OCI-LY3 (cell line): ENCODE measurements around the gene YBX1.

Source experiments
- H2AFZ ChIP-seq: fragments of 200-600, 300-600 bp; shearing (Covaris generic); 2 replicates; pipeline ENCODE4 v1.6.0; 2014; ENCODE audit warnings: antibody characterized with exemption, low read depth, low read length
- H3K27ac ChIP-seq: fragments of 200-600, 300-600 bp; sonication (generic); 2 replicates; pipeline ENCODE4 v1.5.1; 2014; ENCODE audit warnings: mild to moderate bottlenecking, low read length, moderate library complexity, mixed read lengths
- H3K27me3 ChIP-seq: fragments of 200-600, 300-600 bp; sonication (generic); 2 replicates; pipeline ENCODE4 v1.6.1; 2014; ENCODE audit warnings: low read depth, low read length, mixed read lengths
- H3K36me3 ChIP-seq: fragments of 200-600, 300-600 bp; sonication (generic); replicated peaks from 2 replicates; pipeline ENCODE3; 2014; ENCODE audit warnings: low read depth, low read length, mixed read lengths
- H3K4me1 ChIP-seq: fragments of 300-600, 200-600 bp; sonication (generic); 2 replicates; pipeline ENCODE4 v1.6.1; 2014; ENCODE audit warnings: low read length, mixed read lengths
- H3K4me2 ChIP-seq: fragments of 200-600, 300-600 bp; sonication (generic); 2 replicates; pipeline ENCODE4 v1.6.1; 2014; ENCODE audit warnings: low read length, mixed read lengths
- H3K4me3 ChIP-seq: fragments of 300-600, 200-600 bp; sonication (generic); 2 replicates; pipeline ENCODE4 v1.5.1; 2014; ENCODE audit warnings: antibody characterized with exemption, mild to moderate bottlenecking, low read length, moderate library complexity
- H3K79me2 ChIP-seq: fragments of 300-600, 200-600 bp; shearing (Covaris generic); 2 replicates; pipeline ENCODE4 v1.6.1; 2014; ENCODE audit warnings: mild to moderate bottlenecking, low read length, mixed read lengths
- H3K9ac ChIP-seq: fragments of 300-600, 200-600 bp; shearing (Covaris generic); 2 replicates; pipeline ENCODE4 v1.6.0; 2014; ENCODE audit warnings: mild to moderate bottlenecking, low read length, moderate library complexity
- H3K9me3 ChIP-seq: fragments of 200-600, 300-600 bp; shearing (Covaris generic); 2 replicates; pipeline ENCODE4 v1.6.1; 2014; ENCODE audit warnings: low read length, mixed read lengths; ENCODE audit not compliant: insufficient read depth
- H4K20me1 ChIP-seq: fragments of 200-600, 300-600 bp; sonication (generic); 2 replicates; pipeline ENCODE4 v1.6.1; 2016; ENCODE audit warnings: low read length, mixed read lengths; ENCODE audit not compliant: insufficient read depth
- EZH2phosphoT487 ChIP-seq: fragments of 200-600 bp; shearing (Covaris generic); IDR thresholded peaks from 2 replicates; pipeline ENCODE4 v1.6.1; 2018; ENCODE audit warnings: antibody characterized with exemption, mixed run types, low read depth
- TF ChIP-seq, protein P1 (sequence below): fragments of 200-600, 300-600 bp; sonication (generic); IDR thresholded peaks from 2 replicates; pipeline ENCODE4 v1.5.1; 2014; ENCODE audit warnings: antibody characterized with exemption, low read length, low read depth

The YBX1 gene

DNA sequence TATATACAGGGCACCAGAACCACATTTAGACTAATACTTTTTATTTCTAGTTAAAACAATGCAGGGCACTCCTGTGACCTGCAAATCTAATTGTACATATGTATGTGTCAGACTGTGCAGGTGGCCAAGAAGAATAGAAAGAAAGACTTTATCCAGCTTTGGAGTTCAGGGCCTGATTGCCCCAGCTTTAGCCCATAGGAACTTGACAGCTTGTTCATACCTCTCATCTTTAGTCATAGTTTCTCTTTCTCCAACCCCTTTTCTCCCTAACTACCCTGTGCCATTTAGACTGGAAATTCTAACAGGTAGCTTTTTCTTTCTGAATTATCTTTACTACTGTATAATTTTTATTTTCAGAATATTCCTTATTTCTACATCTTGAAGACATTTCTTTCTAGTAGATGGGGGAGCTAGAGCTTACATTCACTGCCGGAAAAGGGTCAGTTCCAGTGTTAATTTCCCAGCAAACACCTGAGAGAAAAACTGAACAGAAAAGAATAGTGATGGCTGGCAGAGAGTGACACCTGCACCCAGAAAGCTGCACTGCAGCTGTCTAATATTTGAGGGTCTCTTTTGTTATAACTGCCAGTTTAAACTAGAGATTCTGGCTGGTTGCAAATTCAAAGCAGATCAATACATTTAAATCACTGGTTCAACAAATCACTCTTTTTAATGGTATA, 8.4 kb downstream of the YBX1 start:
- no peaks in the 10 kb centered on the region for H3K27me3 ChIP-seq
- H4K20me1 ChIP-seq: peaks cover 99% of the 10 kb centered on the region
- H3K4me2 ChIP-seq: peak overlapping the region; percentile 30
- H3K36me3 ChIP-seq: peaks cover 42% of the 10 kb centered on the region
- no peak overlapping the region for H3K4me3 ChIP-seq
- H3K9me3 ChIP-seq: no peaks in the 10 kb centered on the region
- H3K79me2 ChIP-seq: peaks cover 100% of the 10 kb centered on the region
- H3K27ac ChIP-seq: no peak overlapping the region; the same call in 1 of the 2 replicates
- H3K4me1 ChIP-seq: peaks cover 59% of the 10 kb centered on the region
- no peak overlapping the region for H2AFZ ChIP-seq
- TF ChIP-seq EZH2phosphoT487: no peak
- TF ChIP-seq, protein P1, sequence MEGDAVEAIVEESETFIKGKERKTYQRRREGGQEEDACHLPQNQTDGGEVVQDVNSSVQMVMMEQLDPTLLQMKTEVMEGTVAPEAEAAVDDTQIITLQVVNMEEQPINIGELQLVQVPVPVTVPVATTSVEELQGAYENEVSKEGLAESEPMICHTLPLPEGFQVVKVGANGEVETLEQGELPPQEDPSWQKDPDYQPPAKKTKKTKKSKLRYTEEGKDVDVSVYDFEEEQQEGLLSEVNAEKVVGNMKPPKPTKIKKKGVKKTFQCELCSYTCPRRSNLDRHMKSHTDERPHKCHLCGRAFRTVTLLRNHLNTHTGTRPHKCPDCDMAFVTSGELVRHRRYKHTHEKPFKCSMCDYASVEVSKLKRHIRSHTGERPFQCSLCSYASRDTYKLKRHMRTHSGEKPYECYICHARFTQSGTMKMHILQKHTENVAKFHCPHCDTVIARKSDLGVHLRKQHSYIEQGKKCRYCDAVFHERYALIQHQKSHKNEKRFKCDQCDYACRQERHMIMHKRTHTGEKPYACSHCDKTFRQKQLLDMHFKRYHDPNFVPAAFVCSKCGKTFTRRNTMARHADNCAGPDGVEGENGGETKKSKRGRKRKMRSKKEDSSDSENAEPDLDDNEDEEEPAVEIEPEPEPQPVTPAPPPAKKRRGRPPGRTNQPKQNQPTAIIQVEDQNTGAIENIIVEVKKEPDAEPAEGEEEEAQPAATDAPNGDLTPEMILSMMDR: no peak
- H3K9ac ChIP-seq: no peak overlapping the region

DNA sequence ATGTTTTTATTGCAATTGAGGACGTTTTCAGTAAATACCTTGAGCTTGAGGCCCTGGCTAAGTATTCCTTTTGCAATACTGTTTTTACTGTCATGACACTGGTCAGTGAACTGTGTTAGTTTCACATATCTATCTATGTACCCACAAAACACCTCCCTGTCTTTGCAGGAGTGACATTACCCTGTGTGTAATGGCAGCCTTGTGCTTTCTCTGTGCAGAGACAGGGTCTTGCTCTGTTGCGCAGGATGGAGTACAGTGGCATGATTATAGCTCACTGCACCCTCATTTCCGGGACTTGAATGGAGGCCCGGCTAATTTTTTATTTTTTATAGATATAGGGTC, 8.9 kb downstream of the YBX1 start:
- Histone ChIP-seq H2AFZ (no peak overlapping the region), H3K9ac (no peak overlapping the region), H3K27me3 (no peaks in the 10 kb centered on the region), H3K4me2 (peak overlapping the region; percentile 30; the same call in 1 of the 2 replicates), H3K79me2 (peaks cover 100% of the 10 kb centered on the region), H3K9me3 (no peaks in the 10 kb centered on the region), H4K20me1 (peaks cover 99% of the 10 kb centered on the region), H3K4me1 (peaks cover 54% of the 10 kb centered on the region), H3K36me3 (peaks cover 45% of the 10 kb centered on the region), H3K27ac (no peak overlapping the region; the same call in 1 of the 2 replicates), H3K4me3 (no peak overlapping the region)
- TF ChIP-seq, protein P1: no peak
- TF ChIP-seq EZH2phosphoT487: no peak

DNA sequence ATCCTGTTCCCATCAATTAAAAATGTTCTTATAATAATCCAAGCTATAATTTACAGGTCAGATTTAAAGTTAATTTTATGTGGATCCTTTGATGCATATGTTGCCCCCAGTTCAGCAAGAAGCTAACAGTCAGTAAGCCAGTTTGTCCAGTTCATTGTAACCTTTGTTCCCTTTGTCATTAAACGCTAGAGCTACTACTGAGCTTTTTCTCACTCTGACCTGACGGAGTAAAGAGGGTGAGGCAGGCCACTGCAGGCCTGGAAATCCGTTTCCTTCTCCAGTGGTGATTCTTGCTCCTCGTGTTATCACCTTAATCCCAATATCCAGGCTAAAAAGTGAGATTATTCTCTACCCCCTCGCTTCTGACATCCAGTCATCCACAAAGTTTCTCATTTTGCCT, 10.2 kb downstream of the YBX1 start:
- H2AFZ ChIP-seq: no peak overlapping the region
- peaks cover 99% of the 10 kb centered on the region for H3K79me2 ChIP-seq
- no peak overlapping the region for H3K4me3 ChIP-seq
- H3K36me3 ChIP-seq: peaks cover 44% of the 10 kb centered on the region
- no peak for TF ChIP-seq EZH2phosphoT487
- TF ChIP-seq, protein P1: no peak
- no peaks in the 10 kb centered on the region for H3K27me3 ChIP-seq
- no peak overlapping the region for H3K9ac ChIP-seq
- no peak overlapping the region for H3K27ac ChIP-seq
- peaks cover 44% of the 10 kb centered on the region for H3K4me1 ChIP-seq
- peaks cover 88% of the 10 kb centered on the region for H4K20me1 ChIP-seq
- H3K4me2 ChIP-seq: no peak overlapping the region
- no peaks in the 10 kb centered on the region for H3K9me3 ChIP-seq

DNA sequence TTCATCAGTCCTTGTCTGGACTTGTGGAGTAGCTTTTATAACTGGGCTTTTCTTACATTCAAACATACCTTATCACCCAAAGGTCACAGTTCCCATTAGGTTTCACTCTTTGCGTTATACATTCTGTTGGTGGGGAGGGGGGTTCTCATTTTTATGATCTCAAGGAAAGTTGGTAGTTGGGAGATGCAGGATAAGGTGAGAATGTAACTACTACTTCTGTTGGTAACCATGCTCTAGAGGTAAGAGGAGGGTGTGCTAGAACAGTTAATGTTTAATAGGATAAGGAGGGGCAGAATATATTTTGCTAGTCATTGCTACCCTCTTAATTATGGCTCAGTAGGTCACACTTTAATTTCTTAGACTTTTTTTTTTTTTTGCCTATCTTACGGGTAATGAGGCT, 10.7 kb downstream of the YBX1 start:
- H3K27me3 ChIP-seq: no peaks in the 10 kb centered on the region
- no peak overlapping the region for H3K4me2 ChIP-seq
- peaks cover 99% of the 10 kb centered on the region for H3K79me2 ChIP-seq
- H4K20me1 ChIP-seq: peaks cover 83% of the 10 kb centered on the region
- no peak overlapping the region for H3K27ac ChIP-seq
- peaks cover 39% of the 10 kb centered on the region for H3K4me1 ChIP-seq
- no peaks in the 10 kb centered on the region for H3K9me3 ChIP-seq
- no peak overlapping the region for H3K9ac ChIP-seq
- H3K36me3 ChIP-seq: peaks cover 48% of the 10 kb centered on the region
- H3K4me3 ChIP-seq: no peak overlapping the region
- TF ChIP-seq, protein P1: no peak
- TF ChIP-seq EZH2phosphoT487: no peak
- no peak overlapping the region for H2AFZ ChIP-seq
